ENCODE measurements around the gene NHLRC2.

- TF ChIP-seq CTCF (IDR thresholded peaks at IDR 0.05 in 2 of 3, conservative IDR thresholded peaks at IDR 0.05 in 1 of 3; ENCODE audit: borderline replicate concordance in 1 of 3, insufficient read depth in 1 of 3, low read depth in 2 of 3, low read length in 2 of 3) = no peak
- TF ChIP-seq CBX3 (IDR thresholded peaks at IDR 0.05; ENCODE audit: low read depth) = no peak
- no peak for TF ChIP-seq POLR2A (IDR thresholded peaks at IDR 0.05; ENCODE audit: borderline replicate concordance, extremely low read depth, insufficient read depth, insufficient read length)
- TF ChIP-seq MAX (IDR thresholded peaks at IDR 0.05) = no peak
- TF ChIP-seq RAD21 (IDR thresholded peaks at IDR 0.05; ENCODE audit: low read depth) = no peak
- no peak for TF ChIP-seq FOSL1 (IDR thresholded peaks at IDR 0.05; ENCODE audit: low read depth)
- no peak for TF ChIP-seq SP1 (IDR thresholded peaks at IDR 0.05; ENCODE audit: low read depth)
- no peak for TF ChIP-seq POLR2AphosphoS5 (IDR thresholded peaks at IDR 0.05; ENCODE audit: low read depth, low read length)
- TF ChIP-seq YY1 (IDR thresholded peaks at IDR 0.05; ENCODE audit: extremely low read depth, insufficient replicate concordance, low read depth, low read length) = no peak
- no peak for TF ChIP-seq ZBTB33 (IDR thresholded peaks at IDR 0.05; ENCODE audit: extremely low read depth, insufficient replicate concordance, low read length)
- TF ChIP-seq ZNF274 (IDR thresholded peaks at IDR 0.05; ENCODE audit: low read depth, low read length) = no peak
- no peak for TF ChIP-seq EZH2 (IDR thresholded peaks at IDR 0.05)
- no peak for TF ChIP-seq SIN3A (IDR thresholded peaks at IDR 0.05; ENCODE audit: low read depth)
- no peak for TF ChIP-seq EZH2phosphoT487 (IDR thresholded peaks at IDR 0.05; ENCODE audit: borderline replicate concordance)
Measured at GRCh38 chr10:113857210-113857609, 2.7 kb downstream of the NHLRC2 start.

All from HCT116 (cell line).